Cardiac fibroblast (primary cell): ENCODE data around the gene SHISA3.
A peak's percentile ranks its signal among the peaks of the same experiment; 100 is the strongest.

ENCODE experiments used
- DNase-seq, 2 donors: peaks; one replicate each; pipeline versions ENCODE4 v3.0.0 to v3.0.0-alpha.2; 2010; ENCODE audit warnings: low read depth in 2 of 2
- H3K4me3 ChIP-seq, 2 donors: replicated peaks in 1 of 2; 1 replicate in 1 of 2; 2 replicates in 1 of 2; pipeline ENCODE4 v1.5.1; 2011; ENCODE audit warnings: low read depth in 2 of 2, low read length in 2 of 2, mild to moderate bottlenecking in 2 of 2, moderate library complexity in 1 of 2
- TF ChIP-seq, protein P1 (sequence below): IDR thresholded peaks from one replicate; pipeline ENCODE4 v1.5.1; 2011; ENCODE audit warnings: low read depth, mild to moderate bottlenecking, low read length, inconsistent platforms

Gene SHISA3

DNA sequence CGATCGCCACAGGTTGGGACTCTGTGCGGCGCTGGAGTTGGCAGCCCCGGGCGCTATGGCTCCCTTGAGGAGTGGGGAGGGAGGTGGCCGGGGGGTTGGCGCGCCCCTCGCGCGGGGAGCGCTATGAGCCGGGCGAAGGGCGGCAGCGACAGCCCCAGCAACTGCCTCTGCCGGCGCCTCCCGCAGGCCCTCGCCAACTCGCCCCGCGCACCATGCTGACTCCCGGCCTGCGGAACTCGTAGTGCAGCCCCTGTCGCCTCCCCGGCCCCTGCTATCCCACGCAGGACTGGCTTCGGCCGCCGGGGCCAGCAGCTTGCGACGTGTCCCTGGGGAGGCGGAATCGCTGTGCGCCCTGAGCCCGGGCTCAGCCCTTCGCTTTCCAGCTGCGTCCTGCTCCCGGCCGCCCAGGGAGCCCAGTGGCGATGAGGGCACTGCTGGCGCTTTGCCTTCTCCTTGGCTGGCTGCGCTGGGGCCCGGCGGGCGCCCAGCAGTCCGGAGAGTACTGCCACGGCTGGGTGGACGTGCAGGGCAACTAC, 415 bp downstream of the SHISA3 start:
- TF ChIP-seq, protein P1, sequence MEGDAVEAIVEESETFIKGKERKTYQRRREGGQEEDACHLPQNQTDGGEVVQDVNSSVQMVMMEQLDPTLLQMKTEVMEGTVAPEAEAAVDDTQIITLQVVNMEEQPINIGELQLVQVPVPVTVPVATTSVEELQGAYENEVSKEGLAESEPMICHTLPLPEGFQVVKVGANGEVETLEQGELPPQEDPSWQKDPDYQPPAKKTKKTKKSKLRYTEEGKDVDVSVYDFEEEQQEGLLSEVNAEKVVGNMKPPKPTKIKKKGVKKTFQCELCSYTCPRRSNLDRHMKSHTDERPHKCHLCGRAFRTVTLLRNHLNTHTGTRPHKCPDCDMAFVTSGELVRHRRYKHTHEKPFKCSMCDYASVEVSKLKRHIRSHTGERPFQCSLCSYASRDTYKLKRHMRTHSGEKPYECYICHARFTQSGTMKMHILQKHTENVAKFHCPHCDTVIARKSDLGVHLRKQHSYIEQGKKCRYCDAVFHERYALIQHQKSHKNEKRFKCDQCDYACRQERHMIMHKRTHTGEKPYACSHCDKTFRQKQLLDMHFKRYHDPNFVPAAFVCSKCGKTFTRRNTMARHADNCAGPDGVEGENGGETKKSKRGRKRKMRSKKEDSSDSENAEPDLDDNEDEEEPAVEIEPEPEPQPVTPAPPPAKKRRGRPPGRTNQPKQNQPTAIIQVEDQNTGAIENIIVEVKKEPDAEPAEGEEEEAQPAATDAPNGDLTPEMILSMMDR: no peak
- peak overlapping the region; percentile 59 to 60 for H3K4me3 ChIP-seq
- DNase-seq: no peak

DNA sequence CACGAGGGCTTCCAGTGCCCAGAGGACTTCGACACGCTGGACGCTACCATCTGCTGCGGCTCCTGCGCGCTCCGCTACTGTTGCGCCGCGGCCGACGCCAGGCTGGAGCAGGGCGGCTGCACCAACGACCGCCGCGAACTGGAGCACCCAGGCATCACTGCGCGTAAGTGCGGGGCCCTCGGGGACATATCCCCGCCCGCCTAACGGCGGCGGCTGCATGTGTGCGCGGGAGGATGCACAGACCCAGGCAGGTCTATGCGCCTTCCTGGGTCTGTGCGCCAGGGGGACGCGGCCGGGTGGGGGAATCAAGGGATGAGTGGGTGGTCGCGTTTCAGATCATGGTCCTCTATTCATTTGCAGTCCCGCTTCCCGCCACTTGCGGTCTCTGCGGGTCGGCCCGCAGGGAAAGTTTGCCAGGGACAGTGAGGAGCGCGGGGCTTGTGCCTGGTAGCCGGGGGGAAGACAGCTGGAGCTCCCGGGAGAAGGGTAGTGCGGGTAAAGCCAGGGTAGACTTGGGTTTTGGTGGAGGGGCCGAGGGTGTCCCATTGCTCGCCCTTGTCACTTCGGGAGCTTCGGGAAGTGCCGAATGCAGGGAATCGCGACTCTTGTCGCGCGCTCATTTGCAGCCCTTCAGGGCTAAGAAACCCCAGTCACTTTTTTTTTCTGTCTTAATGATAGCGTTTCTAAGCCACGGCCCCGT, 1.0 kb downstream of the SHISA3 start:
- peak; percentile 47 to 55 for DNase-seq
- TF ChIP-seq, protein P1: peak; percentile 15
- H3K4me3 ChIP-seq: peak overlapping the region; percentile 59 to 60

- no peak for DNase-seq
- TF ChIP-seq, protein P1: no peak
- peak overlapping the region; percentile 59 to 60 for H3K4me3 ChIP-seq
Measured at GRCh38 chr4:42398871-42399331, 1.6 kb downstream of the SHISA3 start.

DNA sequence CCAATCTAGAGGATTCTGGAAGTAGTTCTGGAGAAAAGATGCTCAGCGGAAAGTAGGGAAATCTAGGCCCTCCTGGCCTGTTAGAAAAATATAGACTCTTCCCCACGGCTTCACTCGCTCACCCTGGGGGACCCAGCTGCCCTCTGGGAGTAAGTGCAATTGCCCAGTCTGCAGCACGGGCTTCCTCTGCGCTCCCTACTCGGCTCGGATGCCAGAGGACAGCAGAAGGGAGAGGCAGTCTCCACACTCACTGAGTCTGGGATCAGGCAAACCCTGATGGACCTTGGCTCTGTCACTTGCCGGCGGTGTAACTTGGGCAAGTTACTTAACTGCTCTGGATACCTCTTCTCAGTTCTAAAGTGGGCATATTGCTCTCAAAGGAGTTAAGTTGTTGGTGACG, 2.1 kb downstream of the SHISA3 start:
- H3K4me3 ChIP-seq: peak overlapping the region; percentile 59 to 60
- TF ChIP-seq, protein P1: no peak
- no peak for DNase-seq

- DNase-seq: no peak
- TF ChIP-seq, protein P1: peak; percentile 14
- no peak overlapping the region for H3K4me3 ChIP-seq
Measured at GRCh38 chr4:42401171-42401570, 3.9 kb downstream of the SHISA3 start.

GRCh38 chr4:42404001-42404400, 6.7 kb downstream of the SHISA3 start:
- TF ChIP-seq, protein P1: no peak
- DNase-seq: no peak
- H3K4me3 ChIP-seq: no peak overlapping the region

DNA sequence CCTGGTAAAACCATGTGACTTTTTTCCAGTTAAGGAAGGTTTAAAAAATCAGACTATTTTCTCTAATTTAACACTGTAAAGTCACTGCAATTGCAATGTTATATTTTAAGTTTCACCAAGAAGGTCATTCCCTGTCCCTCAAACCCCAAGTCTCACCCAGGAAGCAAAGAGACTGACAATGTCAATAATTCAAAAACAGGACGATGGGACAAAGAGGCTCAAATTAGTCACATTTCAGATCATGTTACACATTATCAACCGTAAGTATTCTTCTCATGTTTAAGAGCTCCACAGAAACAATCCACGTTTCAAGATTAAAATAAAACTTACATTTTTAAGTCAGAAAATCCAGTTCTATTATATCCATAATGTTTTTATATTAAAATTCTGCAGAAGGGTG, 13.2 kb downstream of the SHISA3 start:
- no peak overlapping the region for H3K4me3 ChIP-seq
- DNase-seq: no peak
- TF ChIP-seq, protein P1: no peak
